IPS DF 6.9 (cell line): Measurements from ENCODE around the gene TRPV2.

Experiments used
- DNase-seq: peaks from one replicate; pipeline ENCODE4 v3.0.0-alpha.2; 2013; ENCODE audit warnings: low read depth, low spot score
- H3K27ac ChIP-seq: one replicate; pipeline ENCODE4 v1.5.1; 2013; ENCODE audit warnings: low read length, control low read depth
- H3K27me3 ChIP-seq: 2 replicates; pipeline ENCODE4 v1.6.1; 2013; ENCODE audit warnings: mild to moderate bottlenecking, low read length; ENCODE audit not compliant: control insufficient read depth, insufficient read depth
- H3K36me3 ChIP-seq: 2 replicates; pipeline ENCODE4 v1.6.1; 2013; ENCODE audit warnings: low read length; ENCODE audit not compliant: control insufficient read depth, insufficient read depth
- H3K4me1 ChIP-seq: 2 replicates; pipeline ENCODE4 v1.6.1; 2013; ENCODE audit warnings: low read length; ENCODE audit not compliant: control insufficient read depth, insufficient read depth
- H3K4me3 ChIP-seq: 2 replicates; pipeline ENCODE4 v1.5.1; 2013; ENCODE audit warnings: mild to moderate bottlenecking, low read length
- H3K9me3 ChIP-seq: 2 replicates; pipeline ENCODE4 v1.6.1; 2013; ENCODE audit warnings: low read length, inconsistent platforms; ENCODE audit not compliant: control insufficient read depth, insufficient read depth
- WGBS: extraction: QIAGEN DNeasy Blood & Tissue Kit; methylation state at CpG from one replicate; pipeline ENCODE4 v1.1.7; 2013; ENCODE audit warnings: mixed read lengths, missing lambda C conversion rate; ENCODE audit not compliant: insufficient read length, insufficient coverage; 5-methylcytosine and 5-hydroxymethylcytosine counted together

TRPV2 gene

DNA sequence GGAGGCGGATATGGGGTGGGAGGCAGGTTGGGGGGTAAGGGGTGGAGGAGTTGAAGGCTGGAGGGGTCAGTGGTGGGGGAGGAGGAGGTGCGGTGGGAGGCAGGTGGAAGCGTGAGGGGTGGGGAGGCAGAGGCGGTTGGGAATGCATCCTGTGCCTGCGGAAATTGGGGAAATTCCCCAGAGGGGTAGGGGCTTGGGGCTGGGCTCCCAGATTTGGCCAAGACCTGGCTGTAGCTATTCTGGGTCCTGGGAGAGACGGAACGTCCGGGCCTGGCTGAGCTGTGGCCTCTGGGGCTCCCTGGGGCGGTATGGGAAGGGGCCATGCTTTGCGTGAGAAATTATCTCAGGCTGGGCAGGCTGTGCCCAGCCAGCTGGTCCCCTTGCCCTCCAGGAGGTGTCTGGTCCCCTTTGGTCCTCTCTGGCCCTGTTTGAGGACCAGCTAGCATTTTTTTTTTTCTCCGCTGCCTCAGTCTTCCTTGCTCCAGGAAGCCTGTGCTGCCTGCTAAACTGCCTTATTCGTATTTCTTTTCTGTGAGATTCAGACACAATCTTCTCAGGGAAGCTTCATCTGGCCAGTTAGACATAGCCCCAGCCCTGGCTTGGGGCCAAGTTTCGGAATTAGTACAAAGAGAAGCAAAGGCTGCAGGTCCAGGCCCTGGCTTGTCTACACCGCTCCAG lies 7.3 kb upstream of the TRPV2 start:
- Histone ChIP-seq H3K27me3 (no peaks in the 10 kb centered on the region), H3K27ac (no peak overlapping the region), H3K4me1 (peaks cover 3% of the 10 kb centered on the region), H3K4me3 (0 out of 2 replicates have a peak overlapping the region, but pooled peaks have one; percentile 11), H3K36me3 (no peaks in the 10 kb centered on the region), H3K9me3 (no peaks in the 10 kb centered on the region)
- no peak for DNase-seq
- no CpG with 5 or more reads among the region's 14 CpGs for WGBS

DNA sequence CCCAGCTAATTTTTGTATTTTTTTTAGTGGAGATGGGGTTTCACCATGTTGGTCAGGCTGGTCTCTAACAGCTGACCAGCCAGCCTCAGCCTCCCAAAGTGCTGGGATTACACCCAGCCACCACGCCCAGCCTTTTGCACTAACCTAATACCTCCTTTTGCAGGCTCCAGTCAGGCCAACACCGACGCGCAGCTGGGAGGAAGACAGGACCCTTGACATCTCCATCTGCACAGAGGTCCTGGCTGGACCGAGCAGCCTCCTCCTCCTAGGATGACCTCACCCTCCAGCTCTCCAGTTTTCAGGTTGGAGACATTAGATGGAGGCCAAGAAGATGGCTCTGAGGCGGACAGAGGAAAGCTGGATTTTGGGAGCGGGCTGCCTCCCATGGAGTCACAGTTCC lies 2.0 kb downstream of the TRPV2 start:
- H3K27me3 ChIP-seq, result no peaks in the 10 kb centered on the region
- peaks cover 2% of the 10 kb centered on the region; the same call in 1 of the 2 replicates for H3K4me1 ChIP-seq
- H3K9me3 ChIP-seq, result no peaks in the 10 kb centered on the region
- H3K27ac ChIP-seq, result no peak overlapping the region
- WGBS, result no CpG with 5 or more reads among the region's 7 CpGs
- DNase-seq, result no peak
- H3K4me3 ChIP-seq, result no peak overlapping the region
- H3K36me3 ChIP-seq, result no peaks in the 10 kb centered on the region

DNA sequence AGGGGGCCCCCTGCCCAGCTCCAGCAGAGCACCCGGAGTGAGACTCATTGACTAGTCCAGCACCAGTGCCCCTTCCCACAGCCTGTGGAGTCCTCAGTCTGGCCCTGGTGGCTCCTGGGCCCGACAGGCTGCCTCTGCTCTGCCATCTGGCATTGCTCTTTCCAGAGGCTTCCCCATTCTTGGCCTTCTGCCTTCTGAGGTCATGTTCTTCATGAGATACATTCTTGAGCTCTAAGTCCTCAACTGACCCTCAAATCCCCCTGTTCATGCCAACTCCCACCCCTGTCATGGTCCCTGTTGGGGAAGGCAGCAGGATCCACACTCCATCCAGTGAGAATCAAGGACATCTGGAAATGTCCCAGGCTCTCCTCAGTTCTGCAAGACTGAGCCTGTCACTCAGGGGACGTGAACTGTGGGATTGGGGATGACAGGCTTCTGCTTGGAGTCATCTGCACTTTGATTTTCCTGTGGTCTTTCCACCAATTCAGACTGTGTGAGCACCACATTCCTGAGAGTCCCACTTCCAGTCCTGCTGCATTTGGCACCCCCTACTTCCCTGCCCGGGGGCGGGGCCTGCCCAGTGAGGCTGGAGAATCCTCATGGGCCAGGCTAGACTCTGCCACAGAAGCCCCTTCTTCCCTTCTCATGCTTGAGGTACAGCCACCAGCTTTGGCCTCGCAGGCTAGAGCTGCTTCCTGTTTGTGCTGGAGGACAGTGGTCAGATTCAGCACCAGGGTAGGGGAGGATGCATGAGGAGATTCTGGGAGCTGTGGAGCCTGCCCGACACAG lies 2.7 kb downstream of the TRPV2 start:
- Histone ChIP-seq H3K36me3 (no peaks in the 10 kb centered on the region), H3K4me3 (no peak overlapping the region)
- no CpG with 5 or more reads among the region's 7 CpGs for WGBS

DNA sequence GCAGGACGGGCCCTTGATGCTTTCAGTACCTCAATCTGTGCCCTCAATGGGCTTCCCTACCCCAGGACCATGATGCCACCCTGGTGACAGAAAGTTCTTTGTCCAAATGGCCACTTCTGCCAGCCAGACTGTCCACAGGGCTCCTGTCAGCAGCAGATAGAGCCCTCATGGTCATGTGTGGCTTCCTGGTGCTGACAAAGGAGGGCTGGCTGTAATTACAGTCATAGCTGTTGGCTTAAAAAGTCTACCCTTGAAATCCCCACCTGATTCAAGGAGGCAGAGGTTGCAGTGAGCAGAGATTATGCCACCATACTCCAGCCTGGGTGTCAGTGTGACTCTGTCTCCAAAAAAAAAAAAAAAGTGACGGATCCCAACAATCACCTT lies 3.3 kb downstream of the TRPV2 start:
- no CpG with 5 or more reads among the region's 2 CpGs for WGBS
- H3K4me1 ChIP-seq, result peaks cover 2% of the 10 kb centered on the region; the same call in 1 of the 2 replicates

More for the DNA sequence above, 2.7 kb downstream of the TRPV2 start:
- peaks cover 2% of the 10 kb centered on the region; the same call in 1 of the 2 replicates for H3K4me1 ChIP-seq
- no peak overlapping the region for H3K27ac ChIP-seq
- DNase-seq, result no peak
- H3K9me3 ChIP-seq, result no peaks in the 10 kb centered on the region
- H3K27me3 ChIP-seq, result no peaks in the 10 kb centered on the region

DNA sequence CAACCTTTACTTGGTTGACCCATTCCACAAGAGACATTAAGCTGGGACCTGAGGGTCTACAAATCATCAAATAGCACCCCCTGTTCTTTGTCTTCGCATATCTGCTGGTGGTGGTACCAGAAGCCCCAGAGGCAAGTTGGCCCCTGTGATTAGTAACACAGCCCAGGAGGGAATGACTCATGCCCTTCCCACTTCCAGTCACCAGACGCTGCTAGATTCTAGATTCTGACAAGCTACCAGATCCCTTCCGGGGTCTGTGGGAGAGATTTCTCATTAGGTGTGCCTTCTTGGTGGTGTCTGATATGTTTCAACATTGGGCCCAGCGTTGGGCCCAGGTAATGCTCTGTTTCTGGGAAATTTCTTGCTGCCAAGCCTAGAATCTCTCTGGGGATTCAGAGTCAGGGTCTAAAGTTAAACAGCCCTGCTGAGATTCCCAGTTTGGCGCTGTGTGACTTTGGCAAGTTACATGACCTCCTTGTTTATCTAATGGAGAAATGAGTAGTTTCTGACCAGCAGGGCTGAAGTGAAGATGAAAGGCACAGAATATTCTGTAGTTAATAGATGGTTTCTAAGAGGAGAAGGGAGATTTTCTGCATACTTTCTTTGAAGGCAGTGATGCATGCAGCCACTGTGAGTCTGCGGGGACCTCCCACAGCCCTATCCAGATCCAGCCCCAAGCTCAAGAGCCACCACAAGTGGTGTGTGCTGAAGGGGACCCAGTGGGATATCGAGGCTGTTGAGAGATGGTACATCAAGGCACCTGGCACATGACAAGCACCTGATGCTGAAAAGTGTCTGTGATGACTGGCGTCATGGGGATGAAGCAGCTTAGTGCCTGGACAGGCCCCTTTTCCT lies 3.9 kb downstream of the TRPV2 start:
- Histone ChIP-seq H3K9me3 (no peaks in the 10 kb centered on the region), H3K4me1 (peaks cover 2% of the 10 kb centered on the region; the same call in 1 of the 2 replicates)
- no peak for DNase-seq

More for the DNA sequence above, 3.3 kb downstream of the TRPV2 start:
- Histone ChIP-seq H3K4me3 (no peak overlapping the region), H3K36me3 (no peaks in the 10 kb centered on the region), H3K27me3 (no peaks in the 10 kb centered on the region), H3K9me3 (no peaks in the 10 kb centered on the region), H3K27ac (no peak overlapping the region)
- no peak for DNase-seq

DNA sequence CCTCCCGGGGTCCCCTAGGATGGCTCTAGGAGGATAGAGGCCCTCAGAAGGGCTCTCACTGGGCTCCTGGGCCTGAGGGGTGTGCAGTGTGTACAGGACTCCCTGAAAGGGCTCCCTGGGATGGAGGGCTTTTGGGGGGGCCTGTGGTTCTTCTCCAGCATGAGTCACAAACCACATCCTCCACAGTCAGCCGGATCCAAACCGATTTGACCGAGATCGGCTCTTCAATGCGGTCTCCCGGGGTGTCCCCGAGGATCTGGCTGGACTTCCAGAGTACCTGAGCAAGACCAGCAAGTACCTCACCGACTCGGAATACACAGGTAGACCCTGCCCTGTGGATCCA lies 4.5 kb downstream of the TRPV2 start:
- no peaks in the 10 kb centered on the region for H3K27me3 ChIP-seq
- H3K4me1 ChIP-seq, result peaks cover 2% of the 10 kb centered on the region; the same call in 1 of the 2 replicates
- no CpG with 5 or more reads among the region's 10 CpGs for whole genome bisulfite sequencing
- no peak for DNase-seq
- H3K4me3 ChIP-seq, result no peak overlapping the region
- H3K36me3 ChIP-seq, result no peaks in the 10 kb centered on the region
- no peaks in the 10 kb centered on the region for H3K9me3 ChIP-seq
- no peak overlapping the region for H3K27ac ChIP-seq

More for the DNA sequence above, 3.9 kb downstream of the TRPV2 start:
- no peaks in the 10 kb centered on the region for H3K27me3 ChIP-seq
- no CpG with 5 or more reads among the region's 8 CpGs for WGBS
- H3K27ac ChIP-seq, result no peak overlapping the region
- H3K4me3 ChIP-seq, result no peak overlapping the region
- no peaks in the 10 kb centered on the region for H3K36me3 ChIP-seq

DNA sequence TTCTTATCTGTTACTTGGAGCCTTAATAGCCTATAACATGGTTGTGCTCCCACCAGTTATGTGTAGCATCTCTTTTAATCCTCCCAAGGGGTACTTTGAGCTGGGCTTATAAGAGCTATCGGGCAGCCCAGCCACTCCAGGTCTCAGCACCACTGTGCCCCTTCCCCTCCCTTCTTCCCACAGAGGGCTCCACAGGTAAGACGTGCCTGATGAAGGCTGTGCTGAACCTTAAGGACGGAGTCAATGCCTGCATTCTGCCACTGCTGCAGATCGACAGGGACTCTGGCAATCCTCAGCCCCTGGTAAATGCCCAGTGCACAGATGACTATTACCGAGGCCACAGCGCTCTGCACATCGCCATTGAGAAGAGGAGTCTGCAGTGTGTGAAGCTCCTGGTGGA lies 7.0 kb downstream of the TRPV2 start:
- WGBS, result no CpG with 5 or more reads among the region's 7 CpGs
- Histone ChIP-seq H3K27ac (no peak overlapping the region), H3K36me3 (no peaks in the 10 kb centered on the region), H3K4me3 (no peak overlapping the region), H3K27me3 (no peaks in the 10 kb centered on the region), H3K4me1 (no peaks in the 10 kb centered on the region), H3K9me3 (no peaks in the 10 kb centered on the region)
- DNase-seq, result no peak

DNA sequence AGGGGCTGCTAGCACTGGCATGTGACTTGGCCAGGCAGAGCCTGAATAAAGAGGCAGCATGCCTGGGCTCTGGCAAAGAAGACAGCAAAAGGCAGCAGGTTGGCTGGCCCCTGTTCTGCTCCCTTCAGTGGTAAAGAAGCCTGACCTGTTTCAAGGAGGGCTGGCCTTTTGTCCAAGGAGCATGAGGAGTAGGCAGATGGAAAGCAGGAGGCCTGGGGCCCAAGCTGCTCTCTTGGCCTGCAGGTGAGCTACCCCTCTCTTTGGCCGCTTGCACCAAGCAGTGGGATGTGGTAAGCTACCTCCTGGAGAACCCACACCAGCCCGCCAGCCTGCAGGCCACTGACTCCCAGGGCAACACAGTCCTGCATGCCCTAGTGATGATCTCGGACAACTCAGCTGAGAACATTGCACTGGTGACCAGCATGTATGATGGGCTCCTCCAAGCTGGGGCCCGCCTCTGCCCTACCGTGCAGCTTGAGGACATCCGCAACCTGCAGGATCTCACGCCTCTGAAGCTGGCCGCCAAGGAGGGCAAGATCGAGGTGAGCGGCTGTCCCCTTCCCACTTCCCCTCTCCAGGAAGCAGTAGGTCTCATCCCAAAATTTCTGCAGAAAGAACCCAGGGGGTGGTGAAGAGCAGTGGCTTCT lies 8.0 kb downstream of the TRPV2 start:
- Histone ChIP-seq H3K4me3 (no peak overlapping the region), H3K27me3 (no peaks in the 10 kb centered on the region), H3K27ac (no peak overlapping the region), H3K36me3 (no peaks in the 10 kb centered on the region), H3K9me3 (no peaks in the 10 kb centered on the region), H3K4me1 (no peaks in the 10 kb centered on the region)
- DNase-seq, result no peak
- no CpG with 5 or more reads among the region's 10 CpGs for WGBS

DNA sequence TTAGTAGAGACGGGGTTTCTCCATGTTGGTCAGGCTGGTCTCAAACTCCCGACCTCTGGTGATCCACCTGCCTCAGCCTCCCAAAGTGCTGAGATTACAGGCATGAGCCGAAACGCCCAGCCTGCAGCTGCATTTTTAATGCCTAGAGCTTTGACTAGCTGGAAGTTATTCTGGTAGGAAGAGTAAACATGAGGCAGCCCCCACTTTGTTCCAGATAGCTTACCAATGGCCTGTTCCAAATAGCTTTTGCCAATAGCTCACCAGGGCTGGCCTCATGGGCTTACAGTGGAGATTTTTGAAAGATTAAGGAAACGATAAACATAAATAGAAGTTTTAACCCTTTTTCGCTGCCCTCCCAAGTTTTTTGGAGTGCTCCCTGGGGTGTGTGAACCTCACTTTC lies 9.8 kb downstream of the TRPV2 start:
- WGBS, result no CpG with 5 or more reads among the region's 6 CpGs
- Histone ChIP-seq H3K9me3 (no peaks in the 10 kb centered on the region), H3K27ac (no peak overlapping the region), H3K4me3 (no peak overlapping the region), H3K36me3 (no peaks in the 10 kb centered on the region), H3K4me1 (no peaks in the 10 kb centered on the region), H3K27me3 (no peaks in the 10 kb centered on the region)
- no peak for DNase-seq
